ENCODE results near the gene AKR7A2. TPM values are rescaled to one million over a fixed set of nuclear protein-coding genes. Genes with fewer than 3 reads are reported as not detected.
A peak's percentile ranks its signal among the peaks of the same experiment; 100 is the strongest.

Gene AKR7A2
- total and polyA plus RNA-seq, 9 of the 15 experiments (the other 6 are each of a cell fraction or from before 2014, with no cell fraction given): 2.0 to 78.4 (median 49.4) TPM

- H2AFZ ChIP-seq (ENCODE audit: low read depth, low read length): no peak overlapping the region
- no TSS peak for BruUV-seq (replicated peaks)
- FAIRE-seq (peak; percentile 65), ATAC-seq (no peak), DNase-seq (ENCODE audit: extremely low read depth in 1 of 4, low spot score in 3 of 4) (peak; percentile 55 to 81 (median 62))
- intact Hi-C loops (cut with micrococcal nuclease) (loop anchor here (5.0 kb wide), 1 partner anchor 61 kb away; the partner anchor contains the start of genes EMC1 and MRTO4), in situ Hi-C loops (cut with MboI) (no loop called here)
- H3K4me2 ChIP-seq (ENCODE audit: insufficient read depth, low read length): peak overlapping the region; percentile 91
- POLR2A ChIA-PET: interaction anchor here (0.6 to 2.8 kb wide), 8 partner anchors 8 to 135 kb away, joined by 3 to 21 read pairs (median 4); partner anchors contain the start of genes EMC1 and MRTO4
- peaks cover 40% of the 10 kb centered on the region for H3K36me3 ChIP-seq (ENCODE audit: control insufficient read depth, insufficient read depth, low read length)
- peak overlapping the region; percentile 97 for H3K27ac ChIP-seq (ENCODE audit: extremely low read depth, low read depth, low read length)
- CTCF ChIA-PET (ENCODE audit: low intra/inter-chr PET ratio): no interaction called here
- peaks cover 20% of the 10 kb centered on the region for H4K20me1 ChIP-seq (replicated peaks; ENCODE audit: control insufficient read depth, insufficient read depth, low read length)
- WGBS (ENCODE audit: insufficient coverage, low coverage, missing lambda C conversion rate): 8% methylated on average over 4 of the region's 4 CpGs
- peaks cover 54 to 76% of the 10 kb centered on the region in 2 experiments for H3K4me1 ChIP-seq (replicated peaks in 1 of 2; ENCODE audit: control insufficient read depth in 2 of 2, insufficient read depth in 2 of 2, low read length in 2 of 2)
- H3K9me1 ChIP-seq (ENCODE audit: control insufficient read depth, insufficient read depth, low read length): peaks cover 2% of the 10 kb centered on the region
- peaks cover 66% of the 10 kb centered on the region for H3K79me2 ChIP-seq (ENCODE audit: control insufficient read depth, insufficient read depth, low read length)
- peak overlapping the region; percentile 77; the same call in 1 of the 2 replicates for H3K4me3 ChIP-seq
- H3K9me3 ChIP-seq (replicated peaks; ENCODE audit: control insufficient read depth, insufficient read depth, low read depth, low read length): no peaks in the 10 kb centered on the region
- peak overlapping the region; percentile 88 to 95; a peak in 3 of 4 replicates for H3K9ac ChIP-seq (ENCODE audit: insufficient read depth in 1 of 2, low read depth in 2 of 2, low read length in 2 of 2)
- H3K27me3 ChIP-seq (ENCODE audit: control insufficient read depth in 2 of 2, insufficient read depth in 2 of 2, low read length in 2 of 2): no peaks in the 10 kb centered on the region
- TF ChIP-seq TCF15 (CRISPR knock-in tag; IDR thresholded peaks at IDR 0.05): no peak
- peak; percentile 30; the same call in 1 of the 2 replicates for TF ChIP-seq C11orf30 (IDR thresholded peaks at IDR 0.05; ENCODE audit: low read depth)
- no peak for TF ChIP-seq ZNF695 (CRISPR knock-in tag; IDR thresholded peaks at IDR 0.05)
- TF ChIP-seq CXXC5 (CRISPR knock-in tag; IDR thresholded peaks at IDR 0.05): peak; percentile 87
- TF ChIP-seq XRCC3 (IDR thresholded peaks at IDR 0.05): no peak
- no peak for TF ChIP-seq ZNF3 (CRISPR knock-in tag; IDR thresholded peaks at IDR 0.05)
- no peak for TF ChIP-seq ID3 (CRISPR knock-in tag; IDR thresholded peaks at IDR 0.05)
- peak; percentile 55; the same call in 1 of the 2 replicates for TF ChIP-seq ID3 (tag; IDR thresholded peaks at IDR 0.05)
- peak in 1 of 2 experiments; percentile 82; a peak in 2 of 4 replicates for TF ChIP-seq RCOR1 (IDR thresholded peaks at IDR 0.05; ENCODE audit: borderline replicate concordance in 1 of 2, low read depth in 2 of 2, low read length in 2 of 2)
- no peak for TF ChIP-seq ZNF146 (CRISPR knock-in tag; IDR thresholded peaks at IDR 0.05; ENCODE audit: unreplicated experiment)
- TF ChIP-seq TRIM24 (IDR thresholded peaks at IDR 0.05): 0 out of 4 replicates have a peak, but pooled peaks of 1 of the 2 experiments have one; percentile 5
- no peak for TF ChIP-seq NFATC3 (IDR thresholded peaks at IDR 0.05)
- TF ChIP-seq HDAC1 (IDR thresholded peaks at IDR 0.05): peak in 1 of 2 experiments; percentile 74; a peak in 2 of 4 replicates
- TF ChIP-seq HEY1 (CRISPR knock-in tag; IDR thresholded peaks at IDR 0.05; ENCODE audit: borderline replicate concordance): no peak
- peak; percentile 7; the same call in 1 of the 2 replicates for TF ChIP-seq DPF2 (IDR thresholded peaks at IDR 0.05)
- no peak for TF ChIP-seq SIRT6 (IDR thresholded peaks at IDR 0.05; ENCODE audit: low read depth, low read length)
- TF ChIP-seq THRAP3 (IDR thresholded peaks at IDR 0.05; ENCODE audit: borderline replicate concordance): no peak
- TF ChIP-seq HDAC2 (IDR thresholded peaks at IDR 0.05): 0 out of 2 replicates have a peak, but pooled peaks have one; percentile 49
- TF ChIP-seq CBFA2T3 (IDR thresholded peaks at IDR 0.05): peak; percentile 84
- no peak for TF ChIP-seq FIP1L1 (IDR thresholded peaks at IDR 0.05; ENCODE audit: low read depth, low read length, poor library complexity, severe bottlenecking)
- no peak for TF ChIP-seq MYC (IDR thresholded peaks at IDR 0.05; ENCODE audit: low read depth, low read length)
- TF ChIP-seq MYC (CRISPR knock-in tag; IDR thresholded peaks at IDR 0.05; ENCODE audit: borderline replicate concordance, low read depth): 0 out of 2 replicates have a peak, but pooled peaks have one; percentile 40
- TF ChIP-seq BHLHE40 (IDR thresholded peaks at IDR 0.05; ENCODE audit: low read length): peak; percentile 98
- peak; percentile 55 for TF ChIP-seq USF2 (CRISPR knock-in tag; IDR thresholded peaks at IDR 0.05)
- TF ChIP-seq ETV6 (IDR thresholded peaks at IDR 0.05; ENCODE audit: borderline replicate concordance in 1 of 2, low read depth in 2 of 2, low read length in 1 of 2): no peak
- no peak for TF ChIP-seq ETV6 (CRISPR knock-in tag; IDR thresholded peaks at IDR 0.05; ENCODE audit: borderline replicate concordance)
Observed at GRCh38 chr1:19313636-19313959, 1.7 kb upstream of the AKR7A2 start.

All from K562 (cell line).